Fibroblast of lung (primary cell): ENCODE measurements around the gene CENPE.

Experiments used
- EZH2 ChIP-seq: IDR thresholded peaks from 2 replicates; pipeline ENCODE4 v1.5.1; 2012; ENCODE audit warnings: low read length, control low read depth, mild to moderate bottlenecking; ENCODE audit errors: missing control alignments
- TF ChIP-seq, protein P1 (sequence below), 2 donors: IDR thresholded peaks in 1 of 2; conservative IDR thresholded peaks in 1 of 2; 1 replicate in 1 of 2; 2 replicates in 1 of 2; pipeline ENCODE4 v1.5.1; 2011 to 2012; ENCODE audit warnings: low read length in 2 of 2, control low read depth in 1 of 2, inconsistent platforms in 1 of 2, low read depth in 1 of 2, mild to moderate bottlenecking in 1 of 2

DNA sequence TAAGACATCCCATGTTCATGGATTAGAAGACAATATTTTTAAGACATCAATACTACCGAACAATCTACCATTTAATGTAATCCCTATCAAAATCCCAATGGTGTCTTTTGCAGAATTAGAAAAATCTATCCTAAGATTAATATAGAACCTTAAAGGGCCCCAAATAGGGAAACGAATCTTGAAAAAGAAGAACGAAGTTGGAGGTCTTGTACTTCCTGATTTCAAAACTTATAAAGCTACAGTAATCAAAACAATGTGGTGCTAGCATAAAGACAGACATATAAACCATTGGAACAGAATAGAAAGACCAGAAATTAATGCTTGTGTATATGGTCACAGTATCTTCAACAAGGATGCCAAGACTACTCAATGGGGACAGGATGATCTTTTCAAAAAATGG, 42.0 kb downstream of the CENPE start:
- TF ChIP-seq, protein P1, sequence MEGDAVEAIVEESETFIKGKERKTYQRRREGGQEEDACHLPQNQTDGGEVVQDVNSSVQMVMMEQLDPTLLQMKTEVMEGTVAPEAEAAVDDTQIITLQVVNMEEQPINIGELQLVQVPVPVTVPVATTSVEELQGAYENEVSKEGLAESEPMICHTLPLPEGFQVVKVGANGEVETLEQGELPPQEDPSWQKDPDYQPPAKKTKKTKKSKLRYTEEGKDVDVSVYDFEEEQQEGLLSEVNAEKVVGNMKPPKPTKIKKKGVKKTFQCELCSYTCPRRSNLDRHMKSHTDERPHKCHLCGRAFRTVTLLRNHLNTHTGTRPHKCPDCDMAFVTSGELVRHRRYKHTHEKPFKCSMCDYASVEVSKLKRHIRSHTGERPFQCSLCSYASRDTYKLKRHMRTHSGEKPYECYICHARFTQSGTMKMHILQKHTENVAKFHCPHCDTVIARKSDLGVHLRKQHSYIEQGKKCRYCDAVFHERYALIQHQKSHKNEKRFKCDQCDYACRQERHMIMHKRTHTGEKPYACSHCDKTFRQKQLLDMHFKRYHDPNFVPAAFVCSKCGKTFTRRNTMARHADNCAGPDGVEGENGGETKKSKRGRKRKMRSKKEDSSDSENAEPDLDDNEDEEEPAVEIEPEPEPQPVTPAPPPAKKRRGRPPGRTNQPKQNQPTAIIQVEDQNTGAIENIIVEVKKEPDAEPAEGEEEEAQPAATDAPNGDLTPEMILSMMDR (conservative IDR thresholded peaks at IDR 0.05 in 1 of 2, IDR thresholded peaks at IDR 0.05 in 1 of 2; ENCODE audit: low read depth in 1 of 2, low read length in 2 of 2), result no peak
- TF ChIP-seq EZH2, result no peak
